ENCODE results near the gene CHCHD6. TPM values are rescaled to one million over a fixed set of nuclear protein-coding genes. Genes with fewer than 3 reads are reported as not detected.

The CHCHD6 gene
- total and polyA plus RNA-seq, 4 donors, result 2.0 to 5.1 (median 3.9) TPM

- TF ChIP-seq CTCF (IDR thresholded peaks at IDR 0.05; ENCODE audit: low read depth, low read length, missing input control), result no peak
- no peak for TF ChIP-seq ATF3 (IDR thresholded peaks at IDR 0.05)
- no peak for TF ChIP-seq FOXA1 (IDR thresholded peaks at IDR 0.05)
- TF ChIP-seq EGR1 (IDR thresholded peaks at IDR 0.05; ENCODE audit: low read depth in 2 of 2), result no peak
- no peak for TF ChIP-seq HNF4A (conservative IDR thresholded peaks at IDR 0.05)
Measured at GRCh38 chr3:126685493-126685892, 18.5 kb upstream of the CHCHD6 start (continued).

- whole genome bisulfite sequencing, result 82% methylated on average over 4 of the region's 4 CpGs
- H3K27me3 ChIP-seq (ENCODE audit: control insufficient read depth in 4 of 4, insufficient read depth in 4 of 4, low read length in 3 of 4), result peaks cover 0 to 2% (median 0%) of the 10 kb centered on the region in 4 donors
- no peaks in the 10 kb centered on the region for H3K9me3 ChIP-seq (ENCODE audit: control insufficient read depth in 4 of 4, low read length in 3 of 4)
- TF ChIP-seq HNF4A (conservative IDR thresholded peaks at IDR 0.05), result no peak
- no peak for TF ChIP-seq FOXA1 (IDR thresholded peaks at IDR 0.05)
- no peak for TF ChIP-seq ATF3 (IDR thresholded peaks at IDR 0.05)
- no peak for TF ChIP-seq FOXA2 (IDR thresholded peaks at IDR 0.05)
- no peak for TF ChIP-seq HNF4G (IDR thresholded peaks at IDR 0.05)
- TF ChIP-seq NR2F2 (IDR thresholded peaks at IDR 0.05), result no peak
- TF ChIP-seq ZBTB33 (IDR thresholded peaks at IDR 0.05), result no peak
- no peak for TF ChIP-seq RAD21 (IDR thresholded peaks at IDR 0.05)
- no peak overlapping the region for H3K27ac ChIP-seq (ENCODE audit: low read depth in 1 of 2, low read length in 2 of 2)
- no peaks in the 10 kb centered on the region for H3K36me3 ChIP-seq (ENCODE audit: control insufficient read depth in 4 of 4, insufficient read depth in 3 of 4, low read depth in 1 of 4, low read length in 3 of 4)
- H3K9ac ChIP-seq (ENCODE audit: low read depth in 1 of 2, low read length in 2 of 2), result no peak overlapping the region
- no peaks in the 10 kb centered on the region for H3K4me1 ChIP-seq (ENCODE audit: control insufficient read depth in 4 of 4, insufficient read depth in 4 of 4, low read length in 3 of 4)
- no peak for DNase-seq (ENCODE audit: low spot score)
- H3K4me3 ChIP-seq (ENCODE audit: low read depth in 1 of 3, low read length in 3 of 3), result no peak overlapping the region
Measured at GRCh38 chr3:126691765-126692164, 12.3 kb upstream of the CHCHD6 start.

- TF ChIP-seq TAF1 (conservative IDR thresholded peaks at IDR 0.05), result no peak
- Histone ChIP-seq H3K4me1 (ENCODE audit: control insufficient read depth in 4 of 4, insufficient read depth in 4 of 4, low read length in 3 of 4) (no peaks in the 10 kb centered on the region), H3K9ac (ENCODE audit: low read depth in 1 of 2, low read length in 2 of 2) (no peak overlapping the region), H3K27me3 (ENCODE audit: control insufficient read depth in 4 of 4, insufficient read depth in 4 of 4, low read length in 3 of 4) (peaks cover 0 to 2% (median 0%) of the 10 kb centered on the region in 4 donors), H3K36me3 (ENCODE audit: control insufficient read depth in 4 of 4, insufficient read depth in 3 of 4, low read depth in 1 of 4, low read length in 3 of 4) (no peaks in the 10 kb centered on the region), H3K27ac (ENCODE audit: low read depth in 1 of 2, low read length in 2 of 2) (no peak overlapping the region), H3K9me3 (ENCODE audit: control insufficient read depth in 4 of 4, low read length in 3 of 4) (no peaks in the 10 kb centered on the region), H3K4me3 (ENCODE audit: low read depth in 1 of 3, low read length in 3 of 3) (no peak overlapping the region)
- no peak for DNase-seq (ENCODE audit: low spot score)
- WGBS, result 61% methylated on average over 5 of the region's 5 CpGs
Measured at GRCh38 chr3:126692858-126693257, 11.2 kb upstream of the CHCHD6 start.

- H3K27ac ChIP-seq (ENCODE audit: low read depth in 1 of 2, low read length in 2 of 2), result no peak overlapping the region
- TF ChIP-seq ZBTB33 (IDR thresholded peaks at IDR 0.05) (no peak), ATF3 (IDR thresholded peaks at IDR 0.05) (no peak), YY1 (IDR thresholded peaks at IDR 0.05) (no peak), HNF4A (conservative IDR thresholded peaks at IDR 0.05) (no peak), HNF4G (IDR thresholded peaks at IDR 0.05) (no peak), SP1 (IDR thresholded peaks at IDR 0.05) (no peak), GABPA (IDR thresholded peaks at IDR 0.05 in 1 of 2, conservative IDR thresholded peaks at IDR 0.05 in 1 of 2) (no peak), RXRA (IDR thresholded peaks at IDR 0.05) (no peak), FOXA2 (IDR thresholded peaks at IDR 0.05) (no peak)
- H3K4me3 ChIP-seq (ENCODE audit: low read depth in 1 of 3, low read length in 3 of 3), result no peak overlapping the region
- H3K9me3 ChIP-seq (ENCODE audit: control insufficient read depth in 4 of 4, low read length in 3 of 4), result no peaks in the 10 kb centered on the region
- DNase-seq (ENCODE audit: low spot score), result no peak
- no peaks in the 10 kb centered on the region for H3K36me3 ChIP-seq (ENCODE audit: control insufficient read depth in 4 of 4, insufficient read depth in 3 of 4, low read depth in 1 of 4, low read length in 3 of 4)
- 49% methylated on average over 3 of the region's 3 CpGs for WGBS
- peaks cover 0 to 2% (median 0%) of the 10 kb centered on the region in 4 donors for H3K27me3 ChIP-seq (ENCODE audit: control insufficient read depth in 4 of 4, insufficient read depth in 4 of 4, low read length in 3 of 4)
- H3K4me1 ChIP-seq (ENCODE audit: control insufficient read depth in 4 of 4, insufficient read depth in 4 of 4, low read length in 3 of 4), result no peaks in the 10 kb centered on the region
- H3K9ac ChIP-seq (ENCODE audit: low read depth in 1 of 2, low read length in 2 of 2), result no peak overlapping the region
Measured at GRCh38 chr3:126693921-126694320, 10.1 kb upstream of the CHCHD6 start.

Data from liver (tissue), 9 donors.